Mucosa of rectum (tissue), 2 donors: Measurements from ENCODE around the gene SFT2D2.
"Not testable (repeated sequence)": the region's sequence is repeated elsewhere in the genome, so short reads cannot be mapped to it uniquely, and the experiment has no call there.

Source experiments
- H3K27ac ChIP-seq, 2 donors: one replicate each; pipeline ENCODE4 v1.7.0; 2013; ENCODE audit warnings: inconsistent platforms in 2 of 2, low read depth in 2 of 2, low read length in 2 of 2
- H3K27me3 ChIP-seq, 2 donors: one replicate each; pipeline ENCODE4 v1.7.0; 2013; ENCODE audit warnings: low read length in 2 of 2; ENCODE audit not compliant: control insufficient read depth in 2 of 2, insufficient read depth in 2 of 2
- H3K36me3 ChIP-seq, 2 donors: one replicate each; pipeline ENCODE4 v1.7.0; 2013; ENCODE audit warnings: low read length in 2 of 2; ENCODE audit not compliant: control insufficient read depth in 2 of 2, insufficient read depth in 2 of 2
- H3K4me1 ChIP-seq, 2 donors: one replicate each; pipeline ENCODE4 v1.7.0; 2013; ENCODE audit warnings: low read length in 2 of 2, mild to moderate bottlenecking in 1 of 2; ENCODE audit not compliant: control insufficient read depth in 2 of 2, insufficient read depth in 2 of 2
- H3K4me3 ChIP-seq, 2 donors: one replicate each; pipeline ENCODE4 v1.7.0; 2013; ENCODE audit warnings: low read length in 2 of 2
- H3K9ac ChIP-seq, 2 donors: one replicate each; pipeline ENCODE4 v1.7.0; 2013; ENCODE audit warnings: low read length in 2 of 2, low read depth in 1 of 2, mild to moderate bottlenecking in 1 of 2
- H3K9me3 ChIP-seq, 2 donors: one replicate each; pipeline ENCODE4 v1.7.0; 2013; ENCODE audit warnings: low read length in 2 of 2; ENCODE audit not compliant: control insufficient read depth in 2 of 2
- donor health status: healthy.
- donor health status: Normal muscosa, but diverticular disease.

Gene SFT2D2

GRCh38 chr1:168199056-168199455 lies 26.7 kb upstream of the SFT2D2 start:
- peaks cover 39 to 51% of the 10 kb centered on the region in 2 donors for H3K36me3 ChIP-seq
- no peak overlapping the region for H3K27ac ChIP-seq
- H3K4me3 ChIP-seq = no peak overlapping the region
- no peak overlapping the region for H3K9ac ChIP-seq
- no peaks in the 10 kb centered on the region for H3K4me1 ChIP-seq
- no peaks in the 10 kb centered on the region for H3K9me3 ChIP-seq
- H3K27me3 ChIP-seq = no peaks in the 10 kb centered on the region

- Histone ChIP-seq H3K27ac (no peak overlapping the region), H3K9me3 (no peaks in the 10 kb centered on the region), H3K4me3 (no peak overlapping the region), H3K27me3 (no peaks in the 10 kb centered on the region), H3K36me3 (peaks cover 24 to 32% of the 10 kb centered on the region in 2 donors), H3K9ac (no peak overlapping the region), H3K4me1 (no peaks in the 10 kb centered on the region)
Observed at GRCh38 chr1:168202941-168203654, 22.7 kb upstream of the SFT2D2 start.

GRCh38 chr1:168206111-168206510 lies 19.7 kb upstream of the SFT2D2 start:
- H3K9me3 ChIP-seq = no peaks in the 10 kb centered on the region
- H3K27ac ChIP-seq = no peak overlapping the region
- H3K4me1 ChIP-seq = peaks cover 0 to 2% of the 10 kb centered on the region in 2 donors
- H3K27me3 ChIP-seq = no peaks in the 10 kb centered on the region
- no peak overlapping the region for H3K9ac ChIP-seq
- peaks cover 6 to 10% of the 10 kb centered on the region in 2 donors for H3K36me3 ChIP-seq
- H3K4me3 ChIP-seq = no peak overlapping the region

- not testable (repeated sequence) for H3K4me3 ChIP-seq, H3K4me1 ChIP-seq, H3K36me3 ChIP-seq, H3K27me3 ChIP-seq, H3K27ac ChIP-seq, H3K9ac ChIP-seq, H3K9me3 ChIP-seq
Observed at GRCh38 chr1:168207673-168208072, 18.1 kb upstream of the SFT2D2 start.

- Histone ChIP-seq H3K9ac (no peak overlapping the region), H3K27ac (peak overlapping the region in 1 of 2 donors; percentile 22)
Observed at GRCh38 chr1:168210312-168210711, 15.5 kb upstream of the SFT2D2 start.

GRCh38 chr1:168213349-168213748 lies 12.5 kb upstream of the SFT2D2 start:
- Histone ChIP-seq H3K27ac (no peak overlapping the region), H3K27me3 (no peaks in the 10 kb centered on the region), H3K9me3 (peaks cover 0 to 3% of the 10 kb centered on the region in 2 donors)

More at GRCh38 chr1:168210312-168210711, 15.5 kb upstream of the SFT2D2 start:
- no peaks in the 10 kb centered on the region for H3K27me3 ChIP-seq
- H3K36me3 ChIP-seq = no peaks in the 10 kb centered on the region
- H3K4me3 ChIP-seq = no peak overlapping the region
- peaks cover 0 to 2% of the 10 kb centered on the region in 2 donors for H3K4me1 ChIP-seq
- peaks cover 0 to 3% of the 10 kb centered on the region in 2 donors for H3K9me3 ChIP-seq

GRCh38 chr1:168216171-168216570 lies 9.6 kb upstream of the SFT2D2 start:
- Histone ChIP-seq H3K27me3 (no peaks in the 10 kb centered on the region), H3K36me3 (no peaks in the 10 kb centered on the region)

More at GRCh38 chr1:168213349-168213748, 12.5 kb upstream of the SFT2D2 start:
- Histone ChIP-seq H3K4me1 (peaks cover 0 to 2% of the 10 kb centered on the region in 2 donors), H3K4me3 (no peak overlapping the region), H3K9ac (no peak overlapping the region), H3K36me3 (no peaks in the 10 kb centered on the region)

GRCh38 chr1:168217664-168218063 lies 8.1 kb upstream of the SFT2D2 start:
- no peak overlapping the region for H3K27ac ChIP-seq
- H3K9me3 ChIP-seq = peaks cover 0 to 3% of the 10 kb centered on the region in 2 donors
- H3K4me3 ChIP-seq = no peak overlapping the region
- H3K4me1 ChIP-seq = no peaks in the 10 kb centered on the region
- H3K36me3 ChIP-seq = no peaks in the 10 kb centered on the region
- H3K27me3 ChIP-seq = no peaks in the 10 kb centered on the region
- H3K9ac ChIP-seq = no peak overlapping the region

More at GRCh38 chr1:168216171-168216570, 9.6 kb upstream of the SFT2D2 start:
- Histone ChIP-seq H3K9ac (no peak overlapping the region), H3K27ac (no peak overlapping the region), H3K4me3 (no peak overlapping the region), H3K4me1 (no peaks in the 10 kb centered on the region), H3K9me3 (peaks cover 0 to 3% of the 10 kb centered on the region in 2 donors)

GRCh38 chr1:168218658-168219057 lies 7.1 kb upstream of the SFT2D2 start:
- Histone ChIP-seq H3K9ac (no peak overlapping the region), H3K9me3 (no peaks in the 10 kb centered on the region), H3K4me3 (no peak overlapping the region), H3K36me3 (no peaks in the 10 kb centered on the region), H3K4me1 (no peaks in the 10 kb centered on the region), H3K27ac (no peak overlapping the region), H3K27me3 (no peaks in the 10 kb centered on the region)

- Histone ChIP-seq H3K36me3 (no peaks in the 10 kb centered on the region), H3K27me3 (no peaks in the 10 kb centered on the region), H3K9ac (no peak overlapping the region), H3K4me3 (no peak overlapping the region), H3K9me3 (no peaks in the 10 kb centered on the region), H3K4me1 (peaks cover 3% of the 10 kb centered on the region in 2 donors), H3K27ac (no peak overlapping the region)
Observed at GRCh38 chr1:168220470-168220871, 5.3 kb upstream of the SFT2D2 start.
